Measurements from ENCODE around the gene FAM185A. TPM values are rescaled to one million over a fixed set of nuclear protein-coding genes. Genes with fewer than 3 reads are reported as not detected.

FAM185A gene
- total and polyA plus RNA-seq, 2 of the 4 experiments (the other 2 are of a cell fraction) = 3.6 to 4.3 TPM

DNA sequence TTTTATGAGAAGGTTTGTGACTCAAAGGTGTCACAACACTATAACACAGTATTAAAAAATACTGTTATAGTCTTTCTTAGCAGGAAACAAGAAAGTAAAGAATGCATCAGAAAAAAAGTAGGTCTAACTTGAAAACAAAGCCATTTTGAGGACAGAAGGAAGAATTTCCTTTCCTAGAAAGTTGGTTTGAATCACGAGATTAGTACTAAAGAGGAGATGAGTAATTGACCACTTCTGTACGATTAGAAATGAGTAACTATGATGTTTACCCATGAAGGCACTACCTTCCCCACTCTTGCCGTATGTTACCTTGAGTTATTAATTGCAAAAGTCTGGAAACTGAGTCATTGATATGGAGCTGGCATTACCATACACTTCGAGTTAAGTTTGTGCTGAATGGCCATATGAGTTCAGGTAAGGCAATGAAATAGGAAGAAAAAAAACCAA, 65.2 kb downstream of the FAM185A start:
- Histone ChIP-seq H3K56ac (ENCODE audit: extremely low read depth, insufficient read depth, low read length) (no peak overlapping the region), H3K4me2 (ENCODE audit: low read depth, low read length) (peak overlapping the region; percentile 22; the same call in 1 of the 2 replicates), H2AK9ac (replicated peaks; ENCODE audit: low read depth, low read length, poor library complexity) (no peak overlapping the region), H3K4me1 (ENCODE audit: control insufficient read depth, insufficient read depth, low read length) (peaks cover 8% of the 10 kb centered on the region), H2BK5ac (ENCODE audit: low read depth, low read length, poor library complexity, severe bottlenecking) (no peak overlapping the region), H3K36me3 (ENCODE audit: control insufficient read depth, insufficient read depth, low read length) (no peaks in the 10 kb centered on the region), H3K9me1 (ENCODE audit: insufficient read depth, low read length) (no peaks in the 10 kb centered on the region; the same call in none of the 2 replicates), H3K27me3 (ENCODE audit: control insufficient read depth, insufficient read depth, low read length) (no peaks in the 10 kb centered on the region; the same call in 1 of the 2 replicates), H3K14ac (replicated peaks; ENCODE audit: low read depth, low read length) (no peak overlapping the region), H4K5ac (ENCODE audit: low read depth, low read length) (no peak overlapping the region), H2BK20ac (ENCODE audit: low read depth, low read length) (no peak overlapping the region), H3K9ac (ENCODE audit: low read depth, low read length) (no peak overlapping the region), H2AFZ (replicated peaks; ENCODE audit: low read length, poor library complexity) (no peak overlapping the region), H4K91ac (ENCODE audit: insufficient read depth, low read depth, low read length) (no peak overlapping the region), H3K4ac (ENCODE audit: low read depth, low read length) (no peak overlapping the region), H2BK120ac (ENCODE audit: low read depth, low read length) (no peak overlapping the region), H4K8ac (ENCODE audit: low read depth in 2 of 2, low read length in 2 of 2) (no peak overlapping the region), H3K18ac (ENCODE audit: low read depth, low read length) (no peak overlapping the region), H3K23ac (ENCODE audit: low read depth, low read length) (no peak overlapping the region), H2AK5ac (ENCODE audit: low read depth, low read length) (no peak overlapping the region), H3K4me3 (ENCODE audit: insufficient read depth, low read depth, low read length) (no peak overlapping the region), H3K79me1 (ENCODE audit: low read depth in 1 of 2, low read length in 2 of 2) (no peaks in the 10 kb centered on the region), H4K20me1 (ENCODE audit: insufficient read depth, low read length) (no peaks in the 10 kb centered on the region), H3K27ac (ENCODE audit: insufficient read depth, low read length) (no peak overlapping the region), H2BK15ac (ENCODE audit: low read depth, low read length) (no peak overlapping the region), H3K9me3 (ENCODE audit: control insufficient read depth, insufficient read depth, low read length) (no peaks in the 10 kb centered on the region)
- intact Hi-C loops (cut with micrococcal nuclease) (no loop called here), dilution Hi-C loops (cut with HindIII; ENCODE audit: low sequenced_read_pairs, unreplicated experiment) (no loop called here), in situ Hi-C loops (cut with MboI; ENCODE audit: low sequenced_read_pairs) (no loop called here)
- ChIA-PET CTCF (no interaction called here), POLR2A (ENCODE audit: unreplicated experiment) (no interaction called here)
- BruUV-seq (replicated peaks) = no TSS peak
- WGBS, 2 experiments (ENCODE audit: extremely low coverage in 2 of 2, insufficient read length in 1 of 2) = no CpG with 5 or more reads among the region's 4 CpGs
- DNase-seq (peak; percentile 76), ATAC-seq (ENCODE audit: low read depth) (peak; percentile 40; the same call in 1 of the 2 replicates)
- peak; percentile 94 for TF ChIP-seq BHLHE40 (IDR thresholded peaks at IDR 0.05; ENCODE audit: low read depth, low read length)
- no peak for TF ChIP-seq RFX5 (IDR thresholded peaks at IDR 0.05; ENCODE audit: low read depth, low read length)
- peak; percentile 25; the same call in 1 of the 2 replicates for TF ChIP-seq CEBPB (IDR thresholded peaks at IDR 0.05; ENCODE audit: low read depth, low read length)
